IPS-NIHi11 (cell line): ENCODE data around the gene CLEC2B.
A peak's percentile ranks its signal among the peaks of the same experiment; 100 is the strongest.
"Not testable (repeated sequence)": the region's sequence is repeated elsewhere in the genome, so short reads cannot be mapped to it uniquely, and the experiment has no call there.

Experiments
- DNase-seq: peaks from one replicate; pipeline ENCODE4 v3.0.0; 2012; ENCODE audit warnings: mixed read lengths, low spot score

Gene CLEC2B

GRCh38 chr12:9869307-9870161, at the start of gene CLEC2B:
TSS of gene CLEC2B (minus strand) at chr12:9869354.
- no peak for DNase-seq

GRCh38 chr12:9911708-9912107, 42.6 kb upstream of the CLEC2B start:
- DNase-seq: no peak

DNA sequence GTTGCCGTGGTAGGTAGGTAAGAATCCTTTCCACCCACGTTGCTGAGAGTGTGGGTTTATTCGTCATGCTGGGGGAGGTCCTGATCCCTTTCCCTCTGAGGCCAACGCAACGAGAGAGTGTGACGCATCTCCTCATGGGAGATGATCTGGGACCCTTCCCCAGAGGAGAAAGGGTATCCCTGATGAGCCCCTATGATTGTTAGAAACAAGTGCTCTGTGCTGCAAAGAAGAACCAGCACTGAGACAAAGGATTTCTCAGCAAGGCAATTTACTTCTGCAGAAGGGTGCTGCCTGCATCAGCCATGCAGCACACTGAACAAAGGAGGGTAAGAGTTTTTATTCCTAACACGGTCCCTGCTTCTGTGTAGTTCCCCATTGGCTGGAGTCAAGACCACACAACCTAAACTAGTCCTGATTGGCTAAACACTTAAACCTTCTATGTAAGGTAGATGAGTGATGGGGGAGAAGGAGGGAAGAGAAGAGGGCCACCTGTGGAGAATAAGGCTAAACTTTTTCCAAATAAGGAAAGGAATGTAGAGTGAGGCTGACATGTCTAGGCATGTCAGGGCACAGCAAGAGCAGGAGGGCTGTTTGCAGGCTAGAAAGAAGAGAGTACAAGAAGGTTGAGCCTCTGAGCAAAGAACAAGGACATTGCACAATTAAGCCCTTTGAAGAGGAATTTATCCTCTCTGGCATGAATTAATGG, 41.7 kb upstream of the CLEC2B start:
- DNase-seq: peak; percentile 8

DNA sequence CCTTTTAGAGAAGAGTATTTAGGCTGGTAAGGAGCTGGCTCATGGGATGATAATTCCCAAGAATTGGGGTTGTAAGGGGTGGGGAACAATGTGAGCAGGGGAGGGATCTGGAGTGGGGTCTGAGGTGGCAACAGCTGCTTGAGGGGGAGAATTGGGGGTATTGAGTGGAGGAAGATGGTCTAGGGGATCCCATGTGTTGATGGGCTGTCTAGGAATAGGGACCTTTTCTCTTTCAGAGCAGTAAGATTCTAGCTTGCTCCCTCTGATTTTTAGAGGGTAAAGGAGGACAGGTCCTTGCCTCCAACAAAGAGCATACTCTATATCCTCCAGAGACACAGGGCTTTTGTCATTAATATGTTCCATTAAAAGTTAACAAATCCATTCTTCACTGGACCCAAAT, 40.6 kb upstream of the CLEC2B start:
- no peak for DNase-seq

DNA sequence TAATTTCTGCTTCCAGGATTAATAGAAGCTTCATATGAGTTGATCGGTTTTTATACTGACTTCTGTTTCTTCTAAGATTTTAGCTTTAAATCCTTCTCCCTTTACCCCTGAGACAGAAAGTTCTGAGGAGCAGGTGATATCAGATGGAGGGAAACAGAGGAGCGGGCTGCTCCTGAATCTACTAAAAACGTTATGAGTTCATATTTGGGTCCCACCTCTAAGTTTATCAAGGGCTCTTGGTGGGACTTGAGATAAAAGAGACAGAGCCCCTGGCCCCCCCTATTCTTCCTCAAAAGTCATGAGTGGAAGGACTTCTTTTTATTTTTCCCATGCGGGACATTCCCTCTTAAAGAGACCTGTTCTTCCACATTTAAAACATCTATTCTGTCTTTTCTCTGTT, 39.2 kb upstream of the CLEC2B start:
- DNase-seq: no peak

GRCh38 chr12:9907769-9908168, 38.6 kb upstream of the CLEC2B start:
- no peak for DNase-seq

DNA sequence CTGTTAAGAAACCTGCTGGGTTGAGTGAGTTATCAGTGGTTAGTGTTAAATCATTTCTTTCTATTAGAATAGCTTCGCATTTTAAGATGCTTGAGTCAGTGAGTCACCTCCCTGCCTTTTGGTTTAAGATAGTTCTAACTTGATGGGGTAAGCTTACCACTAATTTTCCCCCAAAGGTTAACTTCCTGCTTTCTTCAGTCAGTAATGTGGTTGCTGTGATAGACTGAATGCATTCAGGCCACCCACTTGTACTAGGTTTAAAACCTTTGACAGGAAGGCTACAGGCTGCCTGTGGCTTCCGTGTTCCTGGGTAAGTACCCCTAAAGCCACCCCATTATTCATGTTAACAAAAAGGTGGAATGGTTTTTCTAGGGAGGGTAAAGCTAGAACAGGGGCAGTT, 37.7 kb upstream of the CLEC2B start:
- DNase-seq: no peak

DNA sequence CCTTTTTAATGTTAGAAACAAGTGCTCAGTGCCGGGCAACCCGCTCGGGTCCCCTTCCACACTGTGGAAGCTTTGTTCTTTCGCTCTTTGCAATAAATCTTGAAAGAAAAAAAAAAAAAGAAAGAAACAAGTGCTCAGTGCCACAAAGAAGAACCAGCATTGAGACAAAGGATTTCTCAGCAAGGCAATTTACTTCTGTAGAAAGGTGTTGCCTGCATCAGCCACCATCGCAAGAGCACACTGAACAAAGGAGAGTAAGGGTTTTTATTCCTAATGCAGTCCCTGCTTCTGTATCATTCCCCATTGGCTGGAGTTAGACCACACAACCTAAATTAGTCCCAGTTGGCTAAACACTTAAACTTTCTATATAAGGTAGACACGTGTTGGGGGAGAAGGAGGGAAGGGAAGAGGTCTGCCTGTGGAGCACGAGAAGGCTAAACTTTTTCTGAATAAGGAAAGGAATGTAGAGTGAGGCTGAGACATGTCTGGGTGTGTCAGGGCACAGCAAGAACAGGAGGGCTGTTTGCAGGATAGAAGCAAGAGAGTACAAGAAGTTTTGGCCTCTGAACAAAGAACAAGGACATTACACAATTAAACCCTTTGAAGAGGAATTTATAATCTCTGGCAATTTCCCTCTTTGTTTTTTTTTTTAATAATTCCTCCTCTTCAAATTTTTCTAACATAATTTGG, 33.5 kb upstream of the CLEC2B start:
- no peak for DNase-seq

DNA sequence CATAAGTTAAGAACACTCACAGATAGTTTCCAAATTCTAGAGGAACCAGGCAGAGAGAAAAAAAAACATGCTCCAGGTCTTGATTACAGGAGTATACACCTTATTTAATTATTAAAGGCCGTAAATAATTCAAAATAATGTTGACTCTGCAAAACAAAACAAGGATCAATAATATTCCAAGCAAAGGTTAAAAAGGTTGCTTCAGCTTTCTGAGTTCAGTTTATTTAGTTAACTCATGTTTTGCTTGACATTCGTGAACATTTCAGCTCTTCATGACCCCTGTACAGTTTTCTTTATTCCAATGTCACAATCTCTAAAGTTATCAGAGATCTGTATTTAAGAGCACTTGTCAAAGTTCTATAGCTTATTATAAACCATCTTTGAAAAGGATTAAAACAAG, 31.8 kb upstream of the CLEC2B start:
- DNase-seq: no peak

DNA sequence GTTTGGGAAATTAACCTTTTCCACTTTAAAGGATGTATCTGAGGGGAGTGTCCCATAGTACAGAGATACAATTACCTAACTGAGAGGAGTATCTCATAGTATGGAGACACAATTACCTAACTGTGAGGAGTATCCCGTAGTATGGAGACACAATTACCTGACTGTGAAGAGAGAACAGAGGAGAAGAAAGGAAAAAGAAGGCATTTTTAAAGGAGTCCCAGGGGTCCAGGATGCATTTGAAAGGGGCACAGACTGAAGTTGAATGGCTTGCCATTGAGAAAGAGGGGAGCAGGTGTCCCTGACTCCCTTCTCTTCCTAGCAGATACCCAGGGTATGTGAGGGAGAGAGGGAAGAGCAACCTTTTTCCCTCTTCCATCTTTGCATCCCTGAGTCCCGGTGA, 30.1 kb upstream of the CLEC2B start:
- DNase-seq: no peak

DNA sequence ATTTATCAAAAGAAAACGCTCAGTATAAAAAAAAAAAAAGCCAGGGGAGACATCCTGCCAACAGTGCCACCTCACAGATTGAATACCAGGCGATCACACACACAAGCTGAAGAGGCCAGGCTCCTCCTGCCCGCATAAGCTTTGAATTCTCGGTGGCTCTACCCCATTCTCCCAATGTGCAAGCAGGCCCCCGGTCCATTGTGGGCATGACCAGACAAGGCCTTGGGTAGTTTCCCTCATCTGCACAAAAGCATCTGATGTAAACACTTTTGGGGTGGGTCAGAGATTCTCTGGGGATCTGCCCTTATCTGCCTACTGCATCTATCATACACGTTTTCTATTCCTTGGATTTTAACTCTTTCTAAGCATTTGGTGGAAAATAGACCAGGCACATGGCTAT, 28.4 kb upstream of the CLEC2B start:
- DNase-seq: no peak

DNA sequence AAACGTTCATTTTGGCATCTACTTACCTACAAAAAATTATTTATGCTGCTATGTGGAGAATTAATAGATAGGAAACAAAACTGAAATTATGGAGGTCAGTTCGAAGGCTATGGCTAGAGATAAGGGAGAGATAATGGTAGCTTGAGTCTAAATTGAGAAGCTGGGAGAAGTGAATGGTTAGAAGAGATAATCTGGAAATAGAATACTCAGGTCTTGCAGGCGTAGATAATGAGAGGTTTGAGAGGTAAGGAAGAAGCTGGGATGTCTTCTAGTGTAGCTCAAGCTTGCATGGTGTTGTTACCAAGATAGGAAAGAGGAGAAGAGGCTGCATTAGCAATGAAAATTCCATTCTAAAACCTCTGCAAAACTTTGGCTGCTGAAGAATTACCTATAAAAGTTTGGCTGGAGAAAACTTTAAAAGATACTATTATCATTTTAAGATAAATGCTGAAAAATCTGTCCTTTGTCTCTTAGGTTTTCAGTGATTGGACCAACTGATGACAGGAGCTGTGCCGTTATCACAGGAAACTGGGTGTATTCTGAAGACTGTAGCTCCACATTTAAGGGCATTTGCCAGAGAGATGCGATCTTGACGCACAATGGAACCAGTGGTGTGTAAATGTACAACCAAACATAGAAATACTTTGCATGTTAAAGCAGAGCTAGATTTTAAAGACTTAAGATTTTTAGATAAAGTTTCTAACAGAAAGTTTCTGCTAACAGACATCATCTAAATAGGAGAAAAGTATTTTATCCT, 26.2 kb upstream of the CLEC2B start:
- DNase-seq: no peak

- DNase-seq: no peak
Measured at GRCh38 chr12:9888665-9889273, 19.6 kb upstream of the CLEC2B start.

- DNase-seq: no peak
Measured at GRCh38 chr12:9883175-9883574, 14.0 kb upstream of the CLEC2B start.

GRCh38 chr12:9881988-9882387, 12.8 kb upstream of the CLEC2B start:
- DNase-seq: no peak

DNA sequence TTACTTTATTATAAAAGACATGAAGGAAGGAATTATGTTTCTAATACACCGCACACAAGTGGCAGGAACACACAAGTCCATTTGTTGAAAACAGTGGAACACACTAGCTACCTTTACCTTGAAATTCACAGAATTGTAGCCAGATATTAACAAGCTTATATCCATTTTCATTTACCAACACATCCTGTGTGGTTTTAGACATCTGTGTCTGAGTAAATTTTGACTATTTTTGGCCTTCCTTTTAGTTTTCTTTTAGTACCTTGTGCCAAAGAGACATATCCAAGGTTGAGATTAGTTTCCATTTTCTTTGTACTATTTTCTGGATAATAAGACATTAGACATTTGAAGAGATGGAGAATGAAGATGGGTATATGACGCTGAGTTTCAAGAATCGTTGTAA, 12.1 kb upstream of the CLEC2B start, which contains the start of gene KLRF2:
Gene KLRF2, plus strand, starts transcription at position 244 of the 400 bp plus-strand sequence. Its CDS starts 107 bp downstream, at position 351.
- DNase-seq: no peak

- no peak for DNase-seq
Measured at GRCh38 chr12:9880532-9881078, 11.5 kb upstream of the CLEC2B start.

DNA sequence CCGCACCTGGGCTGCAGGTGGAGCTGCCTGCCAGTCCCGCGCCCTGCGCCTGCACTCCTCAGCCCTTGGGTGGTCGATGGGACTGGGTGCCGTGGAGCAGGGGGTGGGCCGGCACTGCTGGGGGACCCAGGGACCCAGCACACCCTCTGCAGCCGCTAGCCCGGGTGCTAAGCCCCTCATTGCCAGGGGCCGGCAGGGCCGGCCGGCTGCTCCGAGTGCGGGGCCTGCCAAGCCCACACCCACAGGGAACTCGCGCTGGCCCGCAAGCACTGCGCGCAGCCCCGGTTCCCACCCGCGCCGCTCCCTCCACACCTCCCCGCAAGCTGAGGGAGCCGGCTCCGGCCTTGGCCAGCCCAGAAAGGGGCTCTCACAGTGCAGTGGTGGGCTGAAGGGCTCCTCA, 7.0 kb upstream of the CLEC2B start:
- not testable (repeated sequence) for DNase-seq

DNA sequence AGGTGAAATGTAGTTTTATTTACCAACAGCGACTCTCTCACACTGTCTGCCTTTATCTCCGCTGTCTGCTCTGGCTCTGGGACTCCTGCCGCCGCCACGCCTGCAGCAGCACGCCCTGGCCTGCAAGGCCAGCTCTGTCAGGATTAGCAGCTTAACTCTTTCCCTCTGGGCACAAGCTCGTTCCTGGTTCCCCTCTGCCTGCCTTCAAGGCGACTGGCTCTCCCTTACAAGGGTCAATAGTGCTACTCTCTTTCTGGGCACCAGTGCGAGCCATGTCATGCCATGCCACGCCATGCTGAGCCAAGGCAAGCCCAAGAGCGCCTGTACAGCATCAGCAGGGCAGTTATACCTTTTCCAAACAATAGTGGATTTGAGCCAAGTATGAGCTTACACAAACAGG, 3.6 kb upstream of the CLEC2B start:
- no peak for DNase-seq

DNA sequence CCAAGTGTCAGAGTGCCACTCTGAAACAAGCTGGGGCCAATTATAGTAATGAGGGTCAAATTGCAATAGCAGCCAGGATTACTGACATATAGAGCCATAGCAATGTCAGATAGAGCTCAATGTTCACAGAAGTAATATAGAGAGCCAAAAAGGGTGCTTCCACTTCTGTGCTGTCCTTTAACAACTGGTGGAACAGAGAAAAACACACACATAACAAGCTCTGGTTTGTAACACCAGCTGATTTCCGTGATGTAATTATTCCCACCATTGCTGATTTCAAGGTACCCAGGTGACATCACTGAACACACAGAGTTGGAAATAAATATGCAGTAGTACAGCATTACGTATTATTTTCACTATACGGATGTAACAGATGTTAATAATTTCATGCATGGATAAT, 3.0 kb upstream of the CLEC2B start:
- DNase-seq: no peak

- no peak for DNase-seq
Measured at GRCh38 chr12:9870286-9870866, 1.2 kb upstream of the CLEC2B start.
